GM04503 (cell line): Measurements from ENCODE around the gene ZKSCAN8.
"Not testable (repeated sequence)": the region's sequence is repeated elsewhere in the genome, so short reads cannot be mapped to it uniquely, and the experiment has no call there.

ENCODE experiments used
- DNase-seq: peaks from one replicate; pipeline ENCODE4 v3.0.0-alpha.2; 2012; ENCODE audit warnings: low read depth

The ZKSCAN8 gene

DNA sequence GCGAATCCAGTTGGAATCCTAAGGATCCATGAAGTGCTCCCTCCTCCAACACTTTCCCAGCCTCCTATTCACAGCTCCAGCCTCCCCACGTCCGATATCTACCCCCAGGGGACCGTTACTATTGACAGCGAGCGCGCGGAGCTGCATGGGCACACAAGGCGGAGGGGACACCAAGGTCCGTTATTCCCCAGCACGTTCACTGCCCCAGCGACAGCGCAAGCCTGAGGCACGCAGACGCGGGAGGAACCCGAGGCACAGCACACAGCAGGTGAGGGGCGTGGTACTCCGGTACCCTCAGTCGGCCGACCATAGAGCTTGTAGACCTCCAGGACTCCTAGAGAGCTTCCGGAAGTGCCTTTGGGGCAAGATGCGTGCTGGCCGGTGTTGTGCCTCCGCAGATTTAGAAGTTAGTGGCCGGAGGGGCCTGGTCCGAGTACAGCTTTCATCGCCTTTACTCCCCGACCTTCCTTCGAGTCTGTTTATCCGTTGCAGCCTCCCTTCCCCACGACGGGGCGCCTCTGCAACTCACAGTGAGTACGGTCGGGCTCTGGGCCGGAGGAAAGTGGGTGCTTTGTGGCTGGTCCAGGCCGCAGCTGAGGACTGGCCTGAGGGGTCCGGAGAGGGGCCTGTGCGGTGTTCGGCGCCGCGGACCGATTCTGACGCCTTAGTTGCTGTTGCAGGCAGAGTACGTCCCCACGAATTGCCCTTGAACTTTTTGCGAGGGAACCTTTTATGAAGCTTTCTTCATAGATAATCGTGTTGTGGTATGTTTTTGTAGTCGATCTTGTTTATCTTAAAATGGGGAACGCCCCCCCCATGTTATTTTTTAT is at the start of gene ZKSCAN8:
Gene ZKSCAN8, plus strand, starts transcription at position 384 of the 830 bp plus-strand sequence. CDS start 6,525 bp downstream, outside the sequence.
- no peak for DNase-seq

DNA sequence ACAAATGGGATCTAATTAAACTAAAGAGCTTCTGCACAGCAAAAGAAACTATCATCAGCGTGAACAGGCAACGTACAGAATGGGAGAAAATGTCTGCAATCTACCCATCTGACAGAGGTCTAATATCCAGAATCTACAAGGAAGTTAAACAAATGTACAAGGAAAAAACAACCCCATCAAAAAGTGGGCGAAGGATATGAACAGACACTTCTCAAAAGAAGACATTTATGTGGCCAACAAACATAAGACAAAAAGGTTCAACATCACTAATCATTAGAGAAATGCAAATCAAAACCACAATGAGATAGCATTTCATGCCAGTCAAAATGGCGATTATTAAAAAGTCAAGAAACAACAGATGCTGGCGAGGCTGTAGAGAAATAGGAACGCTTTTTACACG is 39.5 kb upstream of the ZKSCAN8 start:
- not testable (repeated sequence) for DNase-seq

DNA sequence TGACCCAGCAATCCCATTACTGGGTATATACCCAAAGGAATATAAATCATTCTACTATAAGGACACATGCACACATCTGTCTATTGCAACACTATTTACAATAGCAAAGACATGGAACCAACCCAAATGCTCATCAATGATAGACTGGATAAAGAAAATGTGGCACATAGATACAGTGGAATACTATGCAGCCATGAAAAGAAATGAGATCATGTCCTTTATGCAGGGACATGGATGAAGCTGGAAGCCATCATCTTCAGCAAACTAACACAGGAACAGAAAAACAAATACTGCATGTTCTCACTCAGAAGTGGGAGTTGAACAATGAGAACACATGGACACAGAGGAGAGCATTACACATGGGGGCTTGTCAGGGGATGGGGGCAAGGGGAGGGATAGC is 39.0 kb upstream of the ZKSCAN8 start:
- DNase-seq = not testable (repeated sequence)

DNA sequence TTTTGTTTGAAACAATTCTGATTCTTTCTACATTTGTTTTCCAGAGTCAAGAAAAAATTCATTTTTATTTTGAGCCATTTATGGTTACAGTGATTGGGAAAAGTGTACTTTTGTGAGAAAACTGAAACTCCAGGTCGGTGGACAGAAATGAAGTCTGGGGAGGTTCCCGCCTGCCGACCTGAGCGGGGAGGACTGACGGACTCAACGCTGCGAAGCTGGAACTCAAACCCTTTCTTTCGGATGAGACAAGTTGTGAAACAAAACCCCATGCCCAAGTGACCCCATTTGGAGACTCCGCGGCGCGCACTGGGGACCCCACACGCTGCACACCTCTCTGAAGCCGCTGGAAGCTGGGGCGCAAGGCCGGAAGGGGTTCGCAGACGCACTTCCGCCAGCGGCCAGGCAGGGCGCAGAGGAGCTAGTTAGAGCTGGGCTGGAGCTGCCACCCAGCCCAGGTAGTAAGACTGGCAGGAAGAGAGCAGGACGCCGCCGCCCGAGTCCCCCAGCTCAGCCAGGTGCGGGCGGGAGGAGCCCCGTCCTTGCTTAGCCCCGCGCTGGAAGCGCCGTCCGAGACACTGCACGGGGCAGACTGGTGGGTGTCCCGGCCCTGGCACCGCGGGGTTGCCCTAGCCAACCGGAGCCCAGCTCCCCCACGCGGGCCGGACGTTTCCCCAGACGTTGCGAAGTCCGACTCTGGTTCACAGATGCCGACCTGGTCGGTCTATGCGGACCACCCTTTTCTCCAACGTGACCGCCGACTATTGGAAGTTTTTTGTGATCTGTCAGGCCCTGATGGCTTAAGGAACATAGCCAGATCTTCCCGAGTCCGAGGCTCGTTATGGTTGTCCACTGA is 37.1 kb upstream of the ZKSCAN8 start:
- no peak for DNase-seq

DNA sequence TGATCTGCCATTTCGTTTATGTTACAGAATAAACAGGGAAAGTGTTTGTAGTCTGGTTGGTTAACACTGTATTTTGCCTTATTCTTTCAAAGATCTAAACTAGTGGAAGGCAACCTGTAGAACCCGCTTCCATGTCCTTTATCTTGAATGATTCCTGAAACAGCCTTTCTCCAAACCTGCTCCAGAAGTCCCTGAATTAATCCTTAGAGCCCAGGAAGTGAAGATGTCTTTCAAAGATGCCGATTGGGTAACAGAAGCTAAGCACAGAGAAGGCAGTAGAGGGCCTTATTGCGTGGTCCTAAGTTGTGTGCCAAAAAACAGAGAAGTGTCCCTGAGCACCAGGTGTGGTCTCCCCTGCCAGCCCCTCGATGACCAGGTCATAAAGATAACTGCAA is 36.4 kb upstream of the ZKSCAN8 start:
- no peak for DNase-seq

DNA sequence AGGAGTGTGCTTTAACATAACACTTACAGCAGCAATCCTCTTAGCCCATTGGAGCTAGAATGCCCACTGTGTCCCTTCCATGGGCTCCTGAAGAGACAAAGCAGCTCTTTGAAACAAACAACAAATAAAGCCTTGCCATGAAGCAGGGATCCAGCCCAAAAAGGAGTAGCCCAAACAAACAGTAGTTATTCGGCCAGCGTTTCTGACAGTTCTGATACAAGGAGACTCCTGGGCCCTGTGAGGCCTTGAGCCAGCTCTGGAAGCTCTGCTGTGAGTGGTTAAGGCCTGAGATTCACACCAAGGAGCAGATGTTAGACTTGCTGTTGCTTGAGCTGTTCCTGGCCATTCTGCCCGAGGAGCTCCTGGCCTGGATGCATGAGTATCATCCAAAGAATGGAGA is 34.2 kb upstream of the ZKSCAN8 start:
- no peak for DNase-seq

DNA sequence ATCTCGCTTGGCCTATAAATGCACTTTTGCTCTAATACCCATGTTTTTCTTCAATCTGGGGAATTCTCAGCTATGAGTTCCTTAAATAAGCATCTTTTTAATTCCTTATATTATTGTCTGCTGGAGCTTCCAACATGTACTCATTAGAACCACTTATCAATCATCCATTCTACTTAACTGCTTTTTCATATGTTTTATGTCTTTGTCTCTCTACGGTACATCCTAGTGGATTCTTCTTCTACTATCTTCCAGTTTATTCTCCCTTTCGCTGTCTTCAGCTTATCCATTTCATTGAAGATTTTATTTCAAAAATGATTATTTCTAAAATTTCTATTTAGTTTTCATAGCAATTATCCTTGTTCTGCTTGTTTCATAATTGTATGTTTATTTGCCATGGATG is 29.7 kb upstream of the ZKSCAN8 start:
- DNase-seq = no peak

DNA sequence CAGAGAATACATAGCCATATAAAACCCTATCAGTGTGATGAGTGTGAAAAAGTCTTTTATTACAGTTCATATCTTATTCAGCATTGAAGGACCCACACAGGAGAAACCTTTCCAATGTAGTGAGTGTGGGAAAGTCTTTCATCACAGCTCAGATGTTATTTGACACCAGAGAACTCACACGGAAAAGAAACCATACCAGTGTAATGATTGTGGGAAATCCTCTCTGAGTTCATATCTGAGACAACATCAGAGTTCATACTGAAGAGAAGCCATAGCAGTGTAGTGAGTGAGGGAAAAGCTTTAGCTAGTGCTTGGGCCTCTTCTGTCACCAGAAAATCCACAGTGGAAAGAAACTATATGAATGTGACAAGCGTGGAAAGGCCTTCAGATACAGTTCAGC is 25.9 kb upstream of the ZKSCAN8 start:
- no peak for DNase-seq

DNA sequence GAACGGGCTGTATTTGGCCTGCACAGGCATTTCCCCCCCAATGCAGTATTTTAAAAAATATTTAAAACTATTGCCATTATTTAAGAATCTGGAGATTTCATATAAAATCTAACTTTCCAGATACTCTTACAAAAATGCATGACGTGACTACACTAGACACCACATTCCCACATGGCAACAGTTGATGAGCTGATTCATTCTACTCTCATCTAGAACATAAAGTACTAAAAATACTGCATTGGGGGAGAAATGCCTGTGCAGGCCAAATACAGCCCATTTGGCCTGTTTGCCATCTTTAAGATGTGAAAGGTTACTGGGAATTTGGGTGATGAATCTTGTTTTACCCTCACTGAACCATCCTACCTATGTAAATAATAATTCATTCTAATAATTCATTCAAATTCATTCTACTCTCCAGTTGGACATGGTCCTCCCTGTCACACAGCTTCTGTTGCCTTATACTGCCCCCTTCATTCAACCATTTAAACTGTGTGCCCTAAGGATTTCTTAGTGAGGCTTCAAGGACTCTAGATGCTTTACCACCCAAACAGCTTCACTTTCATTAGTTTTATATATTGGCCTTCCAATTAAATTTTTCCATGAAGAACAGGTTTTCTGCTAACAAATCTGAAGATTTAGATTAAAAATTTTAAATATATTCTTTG is 24.2 kb upstream of the ZKSCAN8 start:
- DNase-seq = no peak

DNA sequence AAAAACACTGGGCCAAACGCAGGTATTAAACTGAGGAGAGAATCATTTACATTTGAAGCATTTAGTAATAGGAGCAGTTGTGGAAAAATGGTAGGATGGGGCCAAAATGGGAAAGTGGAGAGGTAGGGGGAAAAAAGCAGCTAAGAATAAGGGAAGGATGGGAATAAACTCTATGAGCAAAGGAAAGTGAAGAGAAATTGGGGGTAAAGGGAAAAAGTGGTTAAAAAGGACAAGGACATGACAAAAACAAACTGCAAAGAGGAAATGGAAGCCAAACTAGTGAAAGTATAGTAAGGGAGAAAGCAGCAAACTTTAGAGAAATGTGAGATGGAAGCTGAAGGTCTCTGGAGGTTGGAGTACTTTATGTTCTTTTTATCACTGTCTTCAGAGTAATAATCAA is 23.5 kb upstream of the ZKSCAN8 start:
- no peak for DNase-seq

DNA sequence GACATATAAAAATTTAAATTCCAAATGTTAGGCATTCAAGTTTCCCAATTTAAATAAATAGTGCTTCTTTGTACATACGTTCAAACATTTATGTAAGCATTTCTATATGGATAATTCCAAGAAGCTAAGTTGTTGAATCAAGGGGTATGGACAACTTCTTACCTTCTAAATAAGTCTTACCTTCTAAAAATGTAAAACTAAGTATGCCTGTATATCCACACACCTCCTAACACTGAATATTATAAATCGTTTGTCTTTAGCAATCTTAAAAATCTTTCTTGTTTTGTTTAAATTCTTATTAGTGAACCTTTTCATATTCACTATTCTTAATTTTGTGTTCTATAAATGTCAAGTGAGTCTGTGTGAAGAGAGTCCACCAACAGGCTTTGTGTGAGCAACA is 19.8 kb upstream of the ZKSCAN8 start:
- no peak for DNase-seq

DNA sequence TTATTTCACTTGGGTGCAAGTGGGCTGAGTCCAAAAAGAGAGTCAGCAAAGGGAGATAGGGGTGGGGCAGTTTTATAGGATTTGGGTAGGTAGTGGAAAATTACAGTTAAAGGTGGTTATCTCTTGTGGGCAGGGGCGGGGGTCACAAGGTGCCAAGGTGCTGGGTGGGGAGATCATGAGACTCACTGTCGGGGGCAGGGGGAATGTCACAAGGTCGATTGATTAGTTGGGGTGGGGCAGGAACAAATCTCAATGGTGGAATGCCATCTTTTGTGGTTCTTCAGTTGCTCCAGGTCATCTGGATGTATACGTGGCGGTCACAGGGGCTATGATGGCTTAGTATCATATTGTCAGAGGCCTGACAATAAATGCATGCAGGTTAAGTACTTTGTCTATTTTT is 19.4 kb upstream of the ZKSCAN8 start:
- not testable (repeated sequence) for DNase-seq

DNA sequence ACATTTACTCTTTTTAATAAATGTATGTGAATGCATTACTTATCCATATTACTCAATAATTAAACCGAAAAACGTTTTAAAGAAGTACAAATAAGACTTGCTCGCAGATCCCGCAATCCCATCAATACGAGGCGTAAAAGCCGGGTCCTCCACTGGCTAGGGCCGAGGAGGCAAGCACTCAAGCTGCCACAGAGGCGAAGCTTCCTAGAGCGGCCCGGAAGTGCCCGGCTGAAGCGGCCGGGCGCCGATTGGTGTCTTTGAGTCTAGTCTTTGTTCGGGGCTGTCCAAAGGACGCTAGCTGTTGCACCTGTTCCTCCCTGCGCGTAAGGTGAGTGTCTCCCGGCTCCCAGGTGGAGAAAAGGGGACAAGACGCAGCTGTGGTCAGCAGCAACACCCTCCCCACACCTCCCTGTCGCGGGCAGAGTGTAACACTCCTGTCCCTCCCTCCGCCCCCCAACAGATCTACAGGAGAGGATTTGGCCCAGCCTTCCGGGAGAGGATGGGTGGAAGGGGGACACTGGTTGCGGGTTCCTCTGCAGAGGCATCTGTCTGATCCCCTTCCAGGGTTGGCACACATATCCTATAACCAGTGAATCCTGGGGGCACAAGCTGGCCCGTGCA is 17.2 kb upstream of the ZKSCAN8 start, which contains the start of gene ZSCAN16:
Gene ZSCAN16, plus strand, starts transcription at position 260 of the 621 bp plus-strand sequence. CDS start 835 bp downstream, outside the sequence.
- no peak for DNase-seq

DNA sequence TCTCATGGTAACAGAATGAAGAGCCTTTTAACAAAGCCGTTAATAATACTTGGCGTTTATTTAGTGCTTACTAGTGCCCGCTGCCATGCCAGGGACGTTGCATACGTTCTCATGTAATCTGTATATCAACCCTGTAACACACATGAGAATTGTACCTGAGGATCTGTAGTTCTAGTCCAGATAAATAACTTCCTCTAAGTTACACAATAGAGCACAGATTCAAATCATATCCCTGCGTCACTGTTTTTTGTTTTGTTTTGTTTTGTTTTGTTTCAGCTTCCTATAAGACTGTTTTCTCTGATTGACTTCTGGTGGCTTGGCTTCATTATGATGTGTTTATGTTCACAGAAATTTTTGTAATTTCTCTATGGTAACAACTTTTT is 16.7 kb upstream of the ZKSCAN8 start:
- no peak for DNase-seq

DNA sequence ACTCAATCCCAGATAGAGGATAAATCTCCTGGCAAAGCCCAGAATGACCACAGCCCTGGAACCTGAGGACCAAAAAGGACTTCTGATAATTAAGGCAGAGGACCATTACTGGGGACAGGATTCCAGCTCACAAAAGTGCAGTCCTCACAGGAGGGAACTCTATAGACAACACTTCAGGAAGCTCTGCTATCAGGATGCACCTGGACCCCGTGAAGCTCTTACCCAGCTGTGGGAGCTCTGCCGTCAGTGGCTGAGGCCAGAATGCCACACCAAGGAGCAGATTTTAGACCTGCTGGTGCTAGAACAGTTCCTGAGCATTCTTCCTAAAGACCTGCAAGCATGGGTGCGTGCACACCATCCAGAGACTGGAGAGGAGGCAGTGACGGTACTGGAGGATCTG is 16.3 kb upstream of the ZKSCAN8 start:
- DNase-seq = no peak

DNA sequence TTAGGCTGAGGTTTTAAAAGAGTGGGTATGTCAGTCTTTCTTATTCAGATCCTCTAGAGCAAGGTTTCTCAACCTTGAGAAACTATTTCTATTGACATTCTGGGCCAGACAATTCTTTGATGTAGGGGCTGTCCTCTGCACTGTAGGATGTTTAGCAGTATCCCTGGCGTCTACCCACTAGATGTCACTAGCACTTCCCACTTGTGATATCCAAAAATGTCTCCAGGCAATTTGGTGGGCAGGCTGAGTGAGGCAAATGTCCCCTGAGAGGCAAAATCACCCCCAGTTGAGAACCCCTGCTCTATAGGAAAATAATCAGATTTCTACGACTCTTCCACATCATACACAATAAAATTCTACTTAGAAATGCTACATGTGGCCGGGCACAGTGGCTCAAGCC is 7.7 kb upstream of the ZKSCAN8 start:
- no peak for DNase-seq

DNA sequence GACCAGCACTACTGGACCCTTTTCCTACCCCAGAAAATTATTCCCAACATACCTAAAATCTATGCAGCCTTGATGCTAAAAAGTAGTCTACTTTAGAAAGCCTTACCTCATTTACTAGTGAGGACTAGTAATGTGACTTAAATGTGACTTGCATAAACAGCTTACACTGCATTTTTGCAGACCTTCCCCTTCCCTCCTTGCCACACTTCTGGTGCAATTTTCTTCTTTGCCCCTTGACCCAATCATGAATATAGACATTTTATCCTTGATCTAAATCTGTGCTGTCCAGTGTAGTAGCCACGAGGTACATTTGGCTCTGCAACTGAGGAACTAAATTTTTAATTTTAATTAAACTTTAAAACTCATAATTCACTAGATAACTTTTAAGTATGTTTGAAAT is 7.0 kb upstream of the ZKSCAN8 start:
- DNase-seq = no peak

DNA sequence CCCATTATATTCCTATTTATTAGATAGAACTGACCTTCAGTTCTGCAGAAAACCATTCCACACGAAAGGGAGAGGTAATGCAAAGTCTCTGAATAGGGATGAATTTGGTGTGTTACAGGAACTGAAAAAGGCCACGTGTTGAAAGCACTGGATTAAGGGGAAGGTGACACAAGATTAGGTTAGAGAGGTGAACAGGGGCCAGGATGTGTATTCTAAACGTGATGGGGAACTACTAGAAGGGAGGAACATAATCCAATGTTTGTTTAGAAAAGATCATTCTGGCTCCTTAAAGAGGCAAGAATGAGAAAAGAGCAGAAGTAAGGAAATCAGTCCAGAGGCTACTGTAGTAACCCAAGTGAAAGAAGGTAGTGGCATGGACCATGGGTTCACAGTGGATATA is 6.3 kb upstream of the ZKSCAN8 start:
- no peak for DNase-seq

DNA sequence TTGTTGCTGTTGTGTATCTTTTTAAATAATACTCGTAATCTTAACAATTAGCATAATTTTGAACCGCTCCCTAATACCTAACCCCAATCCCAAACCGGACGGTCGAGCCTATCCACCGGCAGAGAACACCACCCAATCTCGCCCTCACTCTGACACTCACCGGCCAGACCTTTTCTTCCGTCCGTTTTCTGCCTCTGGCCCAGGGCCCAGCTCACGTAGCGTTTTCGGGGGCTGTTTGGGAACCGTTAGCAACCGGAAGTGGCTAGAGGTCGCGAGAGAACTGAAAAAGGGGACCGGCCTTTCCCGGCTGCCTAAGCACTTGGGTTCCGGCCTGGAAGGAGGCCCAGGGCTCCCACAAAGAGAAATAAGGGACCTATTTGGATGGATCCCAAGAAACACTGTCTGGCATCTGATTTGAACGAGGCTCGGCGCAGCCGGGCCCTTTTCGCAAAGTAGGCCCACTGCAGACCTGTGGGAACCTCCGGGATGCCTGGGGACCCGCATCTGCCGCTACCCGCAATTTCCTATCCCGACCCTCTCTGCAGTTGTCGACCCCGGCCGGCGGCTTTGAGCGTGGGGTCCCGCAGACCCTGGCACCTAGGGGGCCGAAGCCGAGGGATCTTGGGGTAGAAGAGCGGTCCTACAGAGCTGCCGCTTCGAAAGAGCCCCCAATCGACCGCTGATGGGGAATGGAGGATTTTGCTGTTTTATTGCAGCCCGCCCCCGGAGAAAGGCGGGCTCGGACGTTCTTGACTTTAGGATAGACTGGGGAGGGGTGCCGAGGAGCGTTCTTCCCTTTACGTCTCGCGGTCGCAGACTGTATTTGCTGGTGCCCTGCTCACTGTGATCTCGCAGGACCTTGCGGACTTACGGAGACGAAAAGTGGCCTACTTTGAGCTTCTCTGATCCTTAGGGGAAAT is 4.8 kb upstream of the ZKSCAN8 start:
- DNase-seq = peak; percentile 78

DNA sequence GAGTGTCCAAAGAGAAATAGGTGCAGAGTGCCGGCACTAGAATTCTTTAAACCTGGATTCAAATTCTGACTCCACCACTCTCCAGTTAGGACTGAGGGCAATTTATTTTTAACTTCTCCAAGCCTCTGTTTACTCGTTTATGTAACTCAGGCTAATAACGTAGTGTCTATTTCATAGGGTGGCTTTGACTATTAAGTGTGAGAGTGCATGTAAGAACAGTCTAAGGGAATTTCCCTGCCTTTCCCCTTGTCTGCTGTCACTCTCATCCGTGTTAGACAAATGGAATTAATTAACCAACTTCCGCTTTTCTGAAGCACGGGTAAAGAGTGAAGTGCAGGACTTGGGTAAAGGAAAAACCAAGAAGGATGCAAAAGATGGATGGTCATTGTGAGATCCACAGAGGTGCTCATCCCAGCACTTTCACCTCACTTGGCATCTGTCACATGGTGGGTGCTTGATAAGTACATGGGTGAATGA is 4.1 kb upstream of the ZKSCAN8 start:
- DNase-seq = no peak
